A549 (cell line): ENCODE measurements around the gene TMEM120A.

ENCODE experiments used
- CBX2 ChIP-seq: fragments of 200-600 bp; sonication (generic); IDR thresholded peaks from 2 replicates; pipeline ENCODE4 v1.6.1; 2016; ENCODE audit warnings: low read depth, mild to moderate bottlenecking, borderline replicate concordance
- CEBPB ChIP-seq, 2 experiments: fragments of >200 bp in 1 of 2; sonication (Bioruptor Twin) in 1 of 2; formaldehyde crosslinking in 1 of 2; IDR thresholded peaks; 2 replicates each; pipeline ENCODE4 v1.6.1; 2012 to 2016
- CTCF ChIP-seq: fragments of >200 bp; sonication (Bioruptor Twin); formaldehyde crosslinking; IDR thresholded peaks from 3 replicates; pipeline ENCODE4 v1.5.1; 2016
- FOXS1 ChIP-seq: fragments of 250-450 bp; sonication (Bioruptor Pico); IDR thresholded peaks from 2 replicates; pipeline ENCODE4 v1.5.0; 2020; ENCODE audit warnings: mild to moderate bottlenecking, moderate library complexity
- KDM1A ChIP-seq: fragments of 200-600 bp; sonication (generic); IDR thresholded peaks from 2 replicates; pipeline ENCODE4 v1.6.1; 2016; ENCODE audit warnings: low read depth, mild to moderate bottlenecking
- MAFK ChIP-seq: fragments of 450-650 bp; IDR thresholded peaks from 2 replicates; pipeline ENCODE4 v1.6.1; 2014; ENCODE audit not compliant: partially characterized antibody
- NR3C1 ChIP-seq: fragments of >200 bp; sonication (Bioruptor Twin); formaldehyde crosslinking; IDR thresholded peaks from 3 replicates; pipeline ENCODE4 v1.6.1; 2017
- POLR2A ChIP-seq: IDR thresholded peaks from 2 replicates; pipeline ENCODE4 v1.6.1; 2012; ENCODE audit warnings: mild to moderate bottlenecking, low read length
- RAD21 ChIP-seq, 2 experiments: fragments of >200 bp in 1 of 2; sonication (Bioruptor Twin) in 1 of 2; formaldehyde crosslinking in 1 of 2; IDR thresholded peaks in 1 of 2; conservative IDR thresholded peaks in 1 of 2; 2 replicates in 1 of 2; 3 replicates in 1 of 2; pipeline ENCODE4 v1.6.1; 2012 to 2018; ENCODE audit warnings: inconsistent platforms in 1 of 2
- REST ChIP-seq: fragments of 200-600 bp; sonication (generic); IDR thresholded peaks from 2 replicates; pipeline ENCODE4 v1.6.1; 2016; ENCODE audit warnings: antibody characterized with exemption, mild to moderate bottlenecking, moderate library complexity
- RFX5 ChIP-seq: fragments of 450-650 bp; IDR thresholded peaks from 2 replicates; pipeline ENCODE4 v1.7.1; 2014; ENCODE audit warnings: antibody characterized with exemption, mild to moderate bottlenecking, moderate library complexity
- SREBF2 ChIP-seq: fragments of 450-650 bp; IDR thresholded peaks from 2 replicates; pipeline ENCODE4 v1.6.1; 2014; ENCODE audit warnings: mild to moderate bottlenecking, moderate library complexity
- TF ChIP-seq, protein P1 (sequence below): IDR thresholded peaks from 2 replicates; pipeline ENCODE4 v1.6.1; 2012; ENCODE audit warnings: low read depth, borderline replicate concordance
- TF ChIP-seq, protein P2 (sequence below): IDR thresholded peaks from 2 replicates; pipeline ENCODE4 v1.6.1; 2012

DNA sequence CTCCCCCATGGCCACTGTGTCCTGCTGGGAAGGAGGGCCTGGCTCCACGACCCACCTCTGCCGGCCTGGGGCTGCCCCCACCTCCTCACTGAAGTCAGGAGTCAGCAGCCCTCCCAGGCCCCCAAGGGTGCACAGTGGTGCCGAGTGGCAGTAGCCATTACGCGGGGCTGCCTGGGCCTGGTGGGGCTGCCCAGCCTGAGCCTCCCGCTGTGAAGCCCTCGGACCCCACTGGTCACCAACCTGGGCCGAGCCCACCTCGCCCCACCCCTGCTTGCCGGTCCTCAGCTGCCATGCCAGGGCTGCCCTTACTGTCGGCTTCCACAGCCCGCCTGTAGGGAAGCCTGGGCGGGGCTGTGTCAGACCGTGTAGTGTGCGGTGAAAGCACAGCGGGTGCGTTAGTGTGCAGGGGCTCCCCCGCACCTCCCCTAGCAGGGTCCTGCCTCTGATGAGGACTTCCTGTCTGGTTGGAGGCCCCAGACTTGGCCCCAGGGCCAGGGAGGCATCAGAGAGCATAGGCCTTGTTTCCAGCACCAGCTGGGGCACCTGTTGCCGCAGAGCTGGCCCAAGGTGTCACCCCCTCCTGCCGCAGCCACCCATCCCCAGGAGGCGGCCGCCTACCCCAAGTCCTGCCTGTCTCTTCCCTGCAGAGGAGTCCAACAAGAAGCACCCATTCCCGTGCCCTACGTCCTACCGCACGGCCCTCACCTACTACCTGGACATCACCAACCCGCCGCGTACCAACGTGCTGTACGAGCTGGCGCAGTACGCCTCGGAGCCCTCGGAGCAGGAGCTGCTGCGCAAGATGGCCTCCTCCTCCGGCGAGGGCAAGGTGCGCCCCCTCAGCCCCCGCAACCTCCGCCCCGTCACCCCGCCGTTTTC lies 10.0 kb downstream of the TMEM120A start:
- TF ChIP-seq RAD21 (conservative IDR thresholded peaks at IDR 0.05 in 1 of 2, IDR thresholded peaks at IDR 0.05 in 1 of 2): no peak
- no peak for TF ChIP-seq CTCF
- no peak for TF ChIP-seq NR3C1
- TF ChIP-seq POLR2A: no peak
- no peak for TF ChIP-seq KDM1A
- TF ChIP-seq, protein P1, sequence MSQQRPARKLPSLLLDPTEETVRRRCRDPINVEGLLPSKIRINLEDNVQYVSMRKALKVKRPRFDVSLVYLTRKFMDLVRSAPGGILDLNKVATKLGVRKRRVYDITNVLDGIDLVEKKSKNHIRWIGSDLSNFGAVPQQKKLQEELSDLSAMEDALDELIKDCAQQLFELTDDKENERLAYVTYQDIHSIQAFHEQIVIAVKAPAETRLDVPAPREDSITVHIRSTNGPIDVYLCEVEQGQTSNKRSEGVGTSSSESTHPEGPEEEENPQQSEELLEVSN: no peak
- TF ChIP-seq RFX5: no peak
- no peak for TF ChIP-seq MAFK
- no peak for TF ChIP-seq REST
- TF ChIP-seq CBX2: no peak
- TF ChIP-seq, protein P2, sequence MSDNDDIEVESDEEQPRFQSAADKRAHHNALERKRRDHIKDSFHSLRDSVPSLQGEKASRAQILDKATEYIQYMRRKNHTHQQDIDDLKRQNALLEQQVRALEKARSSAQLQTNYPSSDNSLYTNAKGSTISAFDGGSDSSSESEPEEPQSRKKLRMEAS: no peak
- TF ChIP-seq CEBPB (IDR thresholded peaks at IDR 0.05): no peak
- TF ChIP-seq SREBF2: no peak
- no peak for TF ChIP-seq FOXS1 (CRISPR knock-in tag)
